GM13976 (cell line): ENCODE data around the gene AP2M1.

ENCODE experiments used
- DNase-seq: peaks from one replicate; pipeline ENCODE4 v3.0.0; 2012; ENCODE audit warnings: low spot score
- in situ Hi-C: fragments of 300-500 bp; cut with MboI; formaldehyde crosslinking; loops from one replicate; pipeline ENCODE4 v1.12.0; 2022; ENCODE audit warnings: low sequenced_read_pairs, mixed read lengths, inconsistent platforms; ENCODE audit not compliant: unreplicated experiment
- TF ChIP-seq, protein P1 (sequence below): IDR thresholded peaks from 2 replicates; pipeline ENCODE4 v1.5.1; 2012; ENCODE audit warnings: borderline replicate concordance, mild to moderate bottlenecking; ENCODE audit not compliant: insufficient read depth; ENCODE audit errors: extremely low read depth, missing control alignments, control extremely low read depth

Gene AP2M1

GRCh38 chr3:184193991-184194539 is 19.4 kb downstream of the AP2M1 start:
- in situ Hi-C loops: no loop called here

GRCh38 chr3:184196536-184196935 is 21.9 kb downstream of the AP2M1 start:
- TF ChIP-seq, protein P1, sequence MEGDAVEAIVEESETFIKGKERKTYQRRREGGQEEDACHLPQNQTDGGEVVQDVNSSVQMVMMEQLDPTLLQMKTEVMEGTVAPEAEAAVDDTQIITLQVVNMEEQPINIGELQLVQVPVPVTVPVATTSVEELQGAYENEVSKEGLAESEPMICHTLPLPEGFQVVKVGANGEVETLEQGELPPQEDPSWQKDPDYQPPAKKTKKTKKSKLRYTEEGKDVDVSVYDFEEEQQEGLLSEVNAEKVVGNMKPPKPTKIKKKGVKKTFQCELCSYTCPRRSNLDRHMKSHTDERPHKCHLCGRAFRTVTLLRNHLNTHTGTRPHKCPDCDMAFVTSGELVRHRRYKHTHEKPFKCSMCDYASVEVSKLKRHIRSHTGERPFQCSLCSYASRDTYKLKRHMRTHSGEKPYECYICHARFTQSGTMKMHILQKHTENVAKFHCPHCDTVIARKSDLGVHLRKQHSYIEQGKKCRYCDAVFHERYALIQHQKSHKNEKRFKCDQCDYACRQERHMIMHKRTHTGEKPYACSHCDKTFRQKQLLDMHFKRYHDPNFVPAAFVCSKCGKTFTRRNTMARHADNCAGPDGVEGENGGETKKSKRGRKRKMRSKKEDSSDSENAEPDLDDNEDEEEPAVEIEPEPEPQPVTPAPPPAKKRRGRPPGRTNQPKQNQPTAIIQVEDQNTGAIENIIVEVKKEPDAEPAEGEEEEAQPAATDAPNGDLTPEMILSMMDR: no peak
- in situ Hi-C loops: no loop called here
- DNase-seq: no peak

More at GRCh38 chr3:184193991-184194539, 19.4 kb downstream of the AP2M1 start:
- TF ChIP-seq, protein P1: no peak
- no peak for DNase-seq

GRCh38 chr3:184198509-184198908 is 23.9 kb downstream of the AP2M1 start:
- DNase-seq: no peak
- in situ Hi-C loops: no loop called here
- TF ChIP-seq, protein P1: no peak

DNA sequence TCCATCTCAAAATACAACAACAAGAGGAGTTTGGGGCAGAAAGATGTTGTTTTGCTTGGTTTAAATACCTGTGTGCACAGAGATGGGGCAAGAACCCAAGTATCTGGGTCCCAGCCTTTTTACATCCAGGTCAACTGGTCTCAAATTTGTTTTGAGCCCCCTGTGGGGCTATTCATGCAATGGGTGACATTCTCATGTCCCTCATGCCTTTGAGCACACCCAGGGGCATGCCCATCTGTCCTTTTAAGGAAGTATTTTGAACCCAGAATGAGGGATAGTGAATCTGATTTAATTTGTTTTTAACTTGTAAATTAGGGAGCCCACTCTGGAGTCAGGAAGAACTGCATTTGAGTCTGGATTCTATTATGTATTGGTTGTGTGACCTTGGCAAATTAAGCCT is 26.2 kb downstream of the AP2M1 start:
- in situ Hi-C loops: no loop called here
- TF ChIP-seq, protein P1: no peak
- DNase-seq: no peak

GRCh38 chr3:184203526-184203925 is 28.9 kb downstream of the AP2M1 start:
- TF ChIP-seq, protein P1: no peak
- in situ Hi-C loops: no loop called here

GRCh38 chr3:184209146-184209923 is 34.7 kb downstream of the AP2M1 start:
- DNase-seq: no peak
- in situ Hi-C loops: no loop called here
- TF ChIP-seq, protein P1: no peak

More at GRCh38 chr3:184203526-184203925, 28.9 kb downstream of the AP2M1 start:
- DNase-seq: no peak

- TF ChIP-seq, protein P1: no peak
- in situ Hi-C loops: no loop called here
- no peak for DNase-seq
Observed at GRCh38 chr3:184211297-184211696, 36.6 kb downstream of the AP2M1 start.
